HG03432 (cell line): ENCODE measurements around the gene KDM4C.

Experiments used
- ATAC-seq: cut with Tn5 transposase; IDR thresholded peaks from one replicate; pipeline ENCODE4 v1.9.1; 2021; ENCODE audit warnings: mild to moderate bottlenecking, moderate library complexity; ENCODE audit not compliant: unreplicated experiment

KDM4C gene

GRCh38 chr9:7153134-7153533, 395.4 kb downstream of the KDM4C start:
- ATAC-seq, result no peak

- no peak for ATAC-seq
Observed at GRCh38 chr9:7153566-7153965, 395.8 kb downstream of the KDM4C start.

- no peak for ATAC-seq
Observed at GRCh38 chr9:7154003-7154619, 396.3 kb downstream of the KDM4C start.

GRCh38 chr9:7154650-7155049, 396.9 kb downstream of the KDM4C start:
- no peak for ATAC-seq

GRCh38 chr9:7161469-7161868, 403.7 kb downstream of the KDM4C start:
- no peak for ATAC-seq

GRCh38 chr9:7163932-7164331, 406.2 kb downstream of the KDM4C start:
- ATAC-seq, result no peak

- no peak for ATAC-seq
Observed at GRCh38 chr9:7164440-7165330, 406.9 kb downstream of the KDM4C start.

GRCh38 chr9:7165331-7165975, 407.7 kb downstream of the KDM4C start:
- ATAC-seq, result no peak

- no peak for ATAC-seq
Observed at GRCh38 chr9:7166074-7166473, 408.3 kb downstream of the KDM4C start.

GRCh38 chr9:7169717-7170389, 412.1 kb downstream of the KDM4C start:
- no peak for ATAC-seq

- no peak for ATAC-seq
Observed at GRCh38 chr9:7171396-7172153, 413.8 kb downstream of the KDM4C start.

- no peak for ATAC-seq
Observed at GRCh38 chr9:7172154-7173115, 414.7 kb downstream of the KDM4C start.

- ATAC-seq, result no peak
Observed at GRCh38 chr9:7173139-7173538, 415.4 kb downstream of the KDM4C start.

GRCh38 chr9:7174301-7174700, 416.5 kb downstream of the KDM4C start:
- ATAC-seq, result no peak

GRCh38 chr9:7174884-7175283, 417.1 kb downstream of the KDM4C start:
- ATAC-seq, result no peak

GRCh38 chr9:7176561-7176960, 418.8 kb downstream of the KDM4C start:
- no peak for ATAC-seq

GRCh38 chr9:7177383-7177782, 419.6 kb downstream of the KDM4C start:
- ATAC-seq, result no peak

GRCh38 chr9:7178729-7179128, 421.0 kb downstream of the KDM4C start:
- ATAC-seq, result no peak

GRCh38 chr9:7180247-7180646, 422.5 kb downstream of the KDM4C start:
- no peak for ATAC-seq
